Ishikawa (cell line): ENCODE data around the gene POF1B.

Experiments used
- CEBPB ChIP-seq: IDR thresholded peaks from 2 replicates; pipeline ENCODE4 v1.6.1; 2012
- CREB1 ChIP-seq: IDR thresholded peaks from 2 replicates; pipeline ENCODE4 v1.6.1; 2012; ENCODE audit warnings: low read depth
- EP300 ChIP-seq: IDR thresholded peaks from 2 replicates; pipeline ENCODE4 v1.6.1; 2012; ENCODE audit warnings: borderline replicate concordance
- MAX ChIP-seq: IDR thresholded peaks from 2 replicates; pipeline ENCODE4 v1.6.1; 2012
- NFIC ChIP-seq: IDR thresholded peaks from 2 replicates; pipeline ENCODE4 v1.6.1; 2012
- RAD21 ChIP-seq: IDR thresholded peaks from 2 replicates; pipeline ENCODE4 v1.6.1; 2012; ENCODE audit warnings: low read depth
- TAF1 ChIP-seq: IDR thresholded peaks from 2 replicates; pipeline ENCODE4 v1.6.1; 2012; ENCODE audit warnings: low read depth, mild to moderate bottlenecking
- TCF12 ChIP-seq: IDR thresholded peaks from 2 replicates; pipeline ENCODE4 v1.6.1; 2012; ENCODE audit warnings: low read depth
- YY1 ChIP-seq: IDR thresholded peaks from 2 replicates; pipeline ENCODE4 v1.6.1; 2012; ENCODE audit warnings: low read depth
- TF ChIP-seq, protein P1 (sequence below): IDR thresholded peaks from 2 replicates; pipeline ENCODE4 v1.6.1; 2012; ENCODE audit warnings: low read depth, mild to moderate bottlenecking

GRCh38 chrX:85345523-85345922, 33.9 kb downstream of the POF1B start:
- no peak for TF ChIP-seq EP300
- TF ChIP-seq RAD21, result no peak
- TF ChIP-seq, protein P1, sequence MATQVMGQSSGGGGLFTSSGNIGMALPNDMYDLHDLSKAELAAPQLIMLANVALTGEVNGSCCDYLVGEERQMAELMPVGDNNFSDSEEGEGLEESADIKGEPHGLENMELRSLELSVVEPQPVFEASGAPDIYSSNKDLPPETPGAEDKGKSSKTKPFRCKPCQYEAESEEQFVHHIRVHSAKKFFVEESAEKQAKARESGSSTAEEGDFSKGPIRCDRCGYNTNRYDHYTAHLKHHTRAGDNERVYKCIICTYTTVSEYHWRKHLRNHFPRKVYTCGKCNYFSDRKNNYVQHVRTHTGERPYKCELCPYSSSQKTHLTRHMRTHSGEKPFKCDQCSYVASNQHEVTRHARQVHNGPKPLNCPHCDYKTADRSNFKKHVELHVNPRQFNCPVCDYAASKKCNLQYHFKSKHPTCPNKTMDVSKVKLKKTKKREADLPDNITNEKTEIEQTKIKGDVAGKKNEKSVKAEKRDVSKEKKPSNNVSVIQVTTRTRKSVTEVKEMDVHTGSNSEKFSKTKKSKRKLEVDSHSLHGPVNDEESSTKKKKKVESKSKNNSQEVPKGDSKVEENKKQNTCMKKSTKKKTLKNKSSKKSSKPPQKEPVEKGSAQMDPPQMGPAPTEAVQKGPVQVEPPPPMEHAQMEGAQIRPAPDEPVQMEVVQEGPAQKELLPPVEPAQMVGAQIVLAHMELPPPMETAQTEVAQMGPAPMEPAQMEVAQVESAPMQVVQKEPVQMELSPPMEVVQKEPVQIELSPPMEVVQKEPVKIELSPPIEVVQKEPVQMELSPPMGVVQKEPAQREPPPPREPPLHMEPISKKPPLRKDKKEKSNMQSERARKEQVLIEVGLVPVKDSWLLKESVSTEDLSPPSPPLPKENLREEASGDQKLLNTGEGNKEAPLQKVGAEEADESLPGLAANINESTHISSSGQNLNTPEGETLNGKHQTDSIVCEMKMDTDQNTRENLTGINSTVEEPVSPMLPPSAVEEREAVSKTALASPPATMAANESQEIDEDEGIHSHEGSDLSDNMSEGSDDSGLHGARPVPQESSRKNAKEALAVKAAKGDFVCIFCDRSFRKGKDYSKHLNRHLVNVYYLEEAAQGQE, result no peak
- no peak for TF ChIP-seq MAX
- TF ChIP-seq YY1, result no peak
- TF ChIP-seq CREB1, result no peak
- no peak for TF ChIP-seq TAF1
- TF ChIP-seq NFIC, result no peak
- TF ChIP-seq TCF12, result no peak
- no peak for TF ChIP-seq CEBPB
